GM18511 (cell line): ENCODE data around the gene FNIP1.
A peak's percentile ranks its signal among the peaks of the same experiment; 100 is the strongest.
"Not testable (repeated sequence)": the region's sequence is repeated elsewhere in the genome, so short reads cannot be mapped to it uniquely, and the experiment has no call there.

Experiments used
- ATAC-seq: cut with Tn5 transposase; IDR thresholded peaks from one replicate; pipeline ENCODE4 v1.9.1; 2021; ENCODE audit warnings: mild to moderate bottlenecking, moderate library complexity; ENCODE audit not compliant: unreplicated experiment

The FNIP1 gene

DNA sequence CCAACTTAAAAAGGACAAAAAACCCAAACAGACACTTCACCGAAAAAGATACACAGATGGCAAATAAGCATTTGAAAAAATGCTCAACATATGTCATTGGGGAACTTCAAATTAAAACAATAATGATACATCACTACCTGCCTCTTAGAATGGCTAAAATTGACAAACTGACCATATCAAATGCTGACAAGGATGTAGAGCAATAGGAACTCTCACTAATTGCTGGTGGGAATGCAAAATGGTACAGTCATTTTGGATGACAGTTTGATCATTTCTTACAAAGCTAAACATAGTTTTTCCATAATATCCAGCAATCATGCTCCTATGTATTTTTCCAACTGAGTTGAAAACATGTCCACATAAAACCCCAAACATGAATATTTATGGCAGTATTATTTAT lies 102.9 kb downstream of the FNIP1 start:
- ATAC-seq: no peak

GRCh38 chr5:131685516-131686171 lies 111.2 kb downstream of the FNIP1 start:
- no peak for ATAC-seq

DNA sequence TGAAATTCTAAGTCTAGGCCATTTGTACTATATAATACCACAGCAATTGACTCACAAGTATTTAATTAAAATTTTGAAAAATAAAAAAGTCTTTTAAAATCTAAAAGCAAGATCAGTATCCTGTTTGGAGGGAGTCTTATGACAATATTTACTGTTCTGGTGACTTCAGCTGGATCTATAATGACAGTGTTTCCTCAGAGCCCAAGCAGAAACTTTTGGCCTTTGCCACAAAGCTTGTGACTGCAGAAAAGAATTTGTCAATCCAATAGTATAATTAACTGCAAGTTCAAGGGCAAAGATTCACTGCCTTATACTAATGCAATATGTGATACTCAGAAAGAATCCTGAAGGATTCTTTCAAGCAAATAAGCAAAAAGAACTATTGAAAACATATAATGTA lies 112.2 kb downstream of the FNIP1 start:
- no peak for ATAC-seq

DNA sequence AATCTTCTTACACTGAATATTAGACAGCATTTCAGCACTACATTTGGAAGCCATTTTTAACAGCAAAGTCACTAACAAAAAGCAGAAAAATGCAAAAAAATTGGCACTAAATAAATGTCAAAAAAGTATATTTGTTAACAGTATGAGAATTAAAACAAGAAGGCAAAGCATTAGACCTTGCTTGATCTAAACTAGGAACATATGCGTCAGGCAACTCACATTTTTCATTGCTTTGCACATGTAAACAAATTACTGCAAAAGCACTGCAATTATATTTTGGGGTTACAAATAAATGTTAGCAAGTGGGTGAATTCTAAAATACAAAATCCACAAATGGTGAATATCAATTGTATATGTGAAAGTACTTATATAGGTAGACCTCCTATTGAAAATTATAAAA lies 112.8 kb downstream of the FNIP1 start:
- no peak for ATAC-seq

- ATAC-seq: no peak
Observed at GRCh38 chr5:131682826-131683225, 114.0 kb downstream of the FNIP1 start.

- no peak for ATAC-seq
Observed at GRCh38 chr5:131682175-131682574, 114.6 kb downstream of the FNIP1 start.

GRCh38 chr5:131679911-131680310 lies 116.9 kb downstream of the FNIP1 start:
- ATAC-seq: no peak

GRCh38 chr5:131678273-131678672 lies 118.5 kb downstream of the FNIP1 start:
- not testable (repeated sequence) for ATAC-seq

DNA sequence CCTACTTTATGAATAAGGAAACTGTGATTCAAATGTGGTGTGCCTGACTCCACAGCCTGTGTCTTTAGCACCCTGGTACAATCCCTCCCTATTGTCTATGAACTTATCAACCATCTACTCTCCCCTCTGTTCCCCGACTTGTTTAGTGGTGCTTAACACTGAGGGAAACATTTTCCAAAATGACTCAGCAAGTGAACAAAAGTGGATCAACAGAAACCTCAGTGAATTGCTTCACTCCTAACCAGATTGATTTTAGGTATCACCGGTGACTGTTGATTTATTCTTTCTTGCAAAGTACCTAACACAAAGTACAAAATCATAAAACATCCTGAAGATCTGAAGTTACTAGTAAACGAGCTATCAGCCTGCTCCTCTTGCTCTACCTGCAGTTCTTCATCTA lies 119.7 kb downstream of the FNIP1 start:
- ATAC-seq: no peak

DNA sequence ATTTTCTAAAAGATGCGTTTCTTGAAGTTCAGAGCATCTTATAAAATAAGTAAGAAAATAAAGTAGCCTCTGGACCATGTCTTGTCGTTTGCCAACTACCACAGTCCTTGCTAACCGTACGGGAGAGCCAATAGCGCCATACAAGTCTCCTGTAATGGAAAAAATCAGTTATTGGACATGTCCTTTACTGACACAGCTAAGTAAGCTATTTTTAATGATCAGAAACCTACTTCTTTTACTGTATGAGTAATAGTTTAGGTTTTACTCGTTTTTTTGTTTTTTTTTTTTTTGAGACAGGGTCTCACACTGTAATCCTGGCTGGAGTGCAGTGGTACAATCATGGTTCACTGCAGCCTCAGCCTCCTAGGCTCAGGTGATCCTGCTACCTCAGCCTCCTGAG lies 124.0 kb downstream of the FNIP1 start:
- no peak for ATAC-seq

DNA sequence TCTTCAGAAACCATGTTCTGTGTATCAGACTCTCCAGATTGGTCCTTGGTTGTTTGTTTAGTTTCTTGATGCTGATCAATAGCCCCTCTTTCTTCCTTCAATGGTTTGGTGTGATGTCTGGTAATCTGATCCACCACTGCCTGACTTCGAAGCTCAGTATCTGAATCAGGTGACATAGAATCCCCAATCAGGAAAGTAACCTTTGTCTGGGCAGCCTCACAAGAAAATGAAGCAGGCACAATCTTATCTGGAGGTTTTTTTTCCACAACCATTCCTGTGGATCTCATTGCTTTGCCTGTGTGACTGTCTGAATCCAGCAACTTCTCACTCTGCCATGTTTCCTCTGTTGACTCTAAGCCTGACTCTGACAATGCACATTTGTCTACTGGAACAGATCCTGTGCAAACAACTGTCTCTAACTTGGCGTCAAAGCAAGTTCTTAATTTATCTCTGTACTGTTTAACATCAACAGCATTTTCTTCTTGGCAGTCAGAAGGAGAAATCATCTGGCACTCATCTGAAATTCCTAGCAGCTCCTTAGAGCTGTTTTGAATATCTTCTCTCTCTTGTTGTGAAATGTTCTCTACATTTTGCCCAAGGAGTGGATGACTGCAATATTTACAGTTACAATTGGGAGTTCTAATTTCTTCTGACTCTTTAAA lies 124.7 kb downstream of the FNIP1 start:
- ATAC-seq: no peak

DNA sequence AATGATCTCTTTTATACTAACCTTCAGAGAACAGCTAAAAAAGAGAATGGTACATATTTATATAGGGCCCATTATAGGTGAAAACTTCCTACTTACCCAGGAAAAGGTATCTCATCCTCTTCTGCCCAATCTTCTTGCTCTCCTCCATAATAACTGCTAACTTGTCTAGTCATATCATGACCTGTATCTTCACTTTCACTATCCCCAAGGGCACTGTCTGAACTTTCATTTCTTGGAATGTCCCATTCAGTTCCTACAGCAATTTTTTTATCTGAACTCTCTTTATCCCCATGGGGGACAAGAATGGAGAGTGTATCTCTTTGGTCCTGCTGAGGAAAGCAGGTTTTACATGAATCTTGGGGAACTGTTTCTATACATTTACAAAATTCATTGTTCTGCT lies 125.4 kb downstream of the FNIP1 start:
- ATAC-seq: peak; percentile 60

- no peak for ATAC-seq
Observed at GRCh38 chr5:131664929-131665328, 131.9 kb downstream of the FNIP1 start.

DNA sequence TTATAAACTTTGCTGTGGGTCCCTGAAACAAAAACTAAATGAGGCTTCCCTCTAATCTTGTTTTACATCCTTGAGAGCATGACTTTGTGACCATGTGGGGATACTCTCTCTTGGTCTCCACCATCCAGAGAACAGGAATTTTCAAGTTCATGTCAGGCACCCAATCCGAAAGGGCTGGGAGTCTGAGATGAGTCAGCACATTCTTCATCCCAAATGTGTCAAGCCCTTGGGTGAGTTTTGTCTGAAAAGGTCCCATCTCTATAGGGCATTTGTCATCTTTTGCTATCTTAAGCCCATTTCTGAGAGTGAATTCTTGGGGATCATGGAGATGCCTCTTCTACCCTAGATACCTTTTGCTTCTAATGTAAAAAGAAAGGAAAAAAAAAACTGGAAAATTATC lies 134.9 kb downstream of the FNIP1 start:
- no peak for ATAC-seq

DNA sequence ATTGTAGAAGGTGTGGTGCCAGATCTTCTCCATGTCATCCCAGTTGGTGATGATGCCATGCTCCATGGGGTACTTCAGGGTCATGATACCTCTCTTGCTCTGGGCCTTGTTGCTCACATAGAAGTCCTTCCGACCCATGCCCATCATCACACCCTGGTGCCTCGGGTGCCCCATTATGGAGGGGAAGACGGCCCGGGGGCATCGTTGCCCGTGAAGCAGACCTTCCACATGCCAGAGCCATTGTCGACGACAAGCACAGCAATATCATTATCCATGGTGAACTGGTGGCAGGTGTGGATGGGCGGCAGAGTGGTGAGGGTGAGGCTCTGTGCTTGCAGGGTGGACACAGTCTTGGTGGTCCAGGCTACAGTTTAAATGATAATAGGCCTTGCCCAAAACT lies 137.0 kb downstream of the FNIP1 start:
- no peak for ATAC-seq

DNA sequence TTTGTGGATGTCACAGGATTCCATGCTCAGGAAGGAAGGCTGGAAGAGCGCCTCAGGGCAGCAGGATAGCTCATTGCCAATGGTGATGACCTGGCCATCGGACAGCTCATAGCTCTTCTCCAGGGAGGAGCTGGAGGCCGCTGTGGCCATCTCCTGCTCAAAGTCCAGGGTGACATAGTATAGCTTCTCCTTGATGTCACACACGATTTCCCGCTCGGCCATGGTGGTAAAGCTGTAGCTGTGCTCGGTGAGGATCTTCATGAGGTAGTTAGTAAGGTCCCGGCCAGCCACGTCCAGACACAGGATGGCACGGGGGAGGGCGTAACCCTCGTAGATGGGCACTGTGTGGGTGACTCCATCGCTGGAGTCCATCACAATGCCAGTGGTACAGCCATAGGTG lies 137.5 kb downstream of the FNIP1 start:
- ATAC-seq: no peak

DNA sequence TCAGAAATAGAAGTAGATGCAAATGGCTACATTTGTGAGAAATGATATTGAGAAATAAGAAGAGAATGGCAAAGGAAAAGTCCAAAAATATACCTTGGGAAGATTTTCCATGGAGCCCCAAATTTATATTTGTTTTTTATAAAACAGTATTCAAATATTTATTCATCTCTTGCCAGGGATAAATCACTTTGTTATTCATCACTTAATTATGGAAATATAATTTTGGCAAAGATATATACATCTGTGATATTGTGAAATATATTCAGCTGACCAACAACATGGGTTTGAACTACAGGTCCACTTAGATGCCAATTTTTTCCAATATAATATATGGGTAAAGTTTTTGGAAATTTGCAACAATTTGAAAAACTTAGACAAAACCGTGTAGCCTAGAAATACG lies 142.0 kb downstream of the FNIP1 start:
- no peak for ATAC-seq

DNA sequence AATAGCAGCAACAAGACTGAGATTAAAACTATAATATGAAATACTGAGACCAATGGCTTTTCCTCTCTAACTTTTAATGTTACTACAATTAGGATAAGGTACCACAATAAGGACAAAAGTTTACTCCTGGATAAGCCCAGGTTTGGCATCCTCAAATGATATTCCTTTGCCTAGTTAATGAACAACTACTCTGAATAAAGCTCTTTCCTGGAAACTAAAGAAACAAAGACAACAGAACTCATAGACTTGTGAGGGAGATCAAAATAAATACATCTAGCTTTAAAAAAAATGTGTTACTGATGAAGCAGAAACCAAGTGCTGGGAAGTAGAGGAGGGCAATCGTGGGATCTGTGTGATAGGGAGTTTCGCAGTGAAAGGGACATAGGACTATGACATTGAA lies 142.5 kb downstream of the FNIP1 start:
- no peak for ATAC-seq

DNA sequence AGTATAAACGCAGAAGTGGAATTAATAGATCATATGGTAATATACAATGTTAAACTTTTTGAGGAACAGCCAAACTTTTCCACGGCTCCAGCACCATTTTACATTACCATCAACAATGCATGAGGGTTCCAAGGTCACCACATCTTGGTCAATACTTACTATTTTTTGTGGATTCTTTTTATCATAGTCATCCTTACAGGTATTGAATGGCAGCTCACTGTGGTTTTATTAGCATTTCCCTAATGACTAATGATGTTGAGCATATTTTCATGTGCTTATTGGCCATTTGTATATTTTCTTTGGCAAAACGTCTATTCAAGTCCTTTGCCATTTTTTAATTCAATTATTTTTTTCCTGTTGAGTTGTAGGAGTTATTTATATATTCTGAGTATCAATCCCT lies 147.7 kb downstream of the FNIP1 start:
- ATAC-seq: no peak

DNA sequence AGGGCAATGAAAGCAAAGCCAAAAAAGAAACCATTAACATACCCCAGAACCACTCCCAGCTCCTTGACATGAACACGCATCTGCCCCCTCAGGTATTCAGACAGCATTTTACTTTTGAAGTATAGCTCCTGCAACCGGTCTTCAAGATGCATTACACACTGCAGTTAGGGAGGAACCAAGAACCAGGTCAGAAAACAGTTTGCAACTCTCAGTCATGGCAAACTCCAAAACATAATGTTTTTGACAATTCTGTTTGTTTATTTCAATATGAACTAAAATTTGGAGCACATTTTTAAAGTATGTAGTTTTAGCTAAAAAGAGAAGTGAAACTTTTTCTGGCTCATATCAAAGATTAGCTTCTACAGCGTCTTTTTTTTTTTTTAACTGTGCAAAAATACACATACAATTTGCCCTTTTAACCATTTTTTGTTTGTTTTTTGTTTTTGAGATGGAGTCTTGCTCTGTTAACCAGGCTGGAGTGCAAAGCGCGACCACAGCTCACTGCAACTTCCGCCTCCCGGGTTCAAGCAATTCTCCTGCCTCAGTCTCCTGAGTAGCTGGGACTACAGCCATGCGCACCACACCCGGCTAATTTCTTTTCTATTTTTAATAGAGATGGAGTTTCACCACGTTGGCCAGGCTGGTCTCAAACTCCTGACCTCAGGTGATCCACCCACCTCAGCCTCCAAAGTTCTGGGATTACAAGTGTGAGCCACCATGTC lies 149.6 kb downstream of the FNIP1 start:
- ATAC-seq: peak; percentile 83

- ATAC-seq: no peak
Observed at GRCh38 chr5:131644822-131645221, 152.0 kb downstream of the FNIP1 start.

DNA sequence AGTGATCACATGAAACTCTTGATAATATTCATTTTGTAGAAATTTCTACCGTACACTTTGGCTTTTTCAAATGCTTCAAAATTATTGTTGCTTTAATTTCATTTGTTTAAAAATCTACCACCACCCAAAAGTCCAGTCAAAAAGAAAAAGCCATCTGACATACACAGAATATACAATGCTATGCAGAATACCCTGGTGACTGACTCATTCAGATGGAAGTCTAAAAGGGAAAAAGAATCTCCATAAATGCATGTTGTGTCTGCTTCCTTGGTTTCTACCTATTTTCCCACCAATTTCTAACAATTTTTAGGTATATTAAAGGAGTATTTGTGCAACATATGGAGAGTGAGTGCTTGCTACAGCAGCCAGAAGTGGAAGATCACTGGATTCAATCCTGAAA lies 152.4 kb downstream of the FNIP1 start:
- ATAC-seq: no peak
